ENCODE data around the gene MCCC2.

MCCC2 gene

GRCh38 chr5:71693828-71694427 is 106.8 kb downstream of the MCCC2 start:
- TF ChIP-seq TEAD4 (IDR thresholded peaks at IDR 0.05) = no peak
- TF ChIP-seq EGR1 (IDR thresholded peaks at IDR 0.05) = no peak
- no peak for TF ChIP-seq FOXM1 (IDR thresholded peaks at IDR 0.05; ENCODE audit: borderline replicate concordance, low read depth)
- no peak for TF ChIP-seq TAF1 (IDR thresholded peaks at IDR 0.05; ENCODE audit: low read depth)
- TF ChIP-seq YY1 (IDR thresholded peaks at IDR 0.05; ENCODE audit: low read depth) = no peak
- TF ChIP-seq RAD21 (IDR thresholded peaks at IDR 0.05; ENCODE audit: low read depth) = no peak
- no peak for TF ChIP-seq EP300 (IDR thresholded peaks at IDR 0.05; ENCODE audit: borderline replicate concordance)
- no peak for TF ChIP-seq USF1 (IDR thresholded peaks at IDR 0.05)
- TF ChIP-seq CREB1 (IDR thresholded peaks at IDR 0.05; ENCODE audit: low read depth) = no peak
- TF ChIP-seq MAX (IDR thresholded peaks at IDR 0.05) = no peak
- no peak for TF ChIP-seq NFIC (IDR thresholded peaks at IDR 0.05)
- no peak for TF ChIP-seq ZBTB7A (IDR thresholded peaks at IDR 0.05; ENCODE audit: low read depth)
- no peak for TF ChIP-seq REST (IDR thresholded peaks at IDR 0.05; ENCODE audit: low read depth)
- no peak for TF ChIP-seq TCF12 (IDR thresholded peaks at IDR 0.05; ENCODE audit: low read depth)
- no peak for TF ChIP-seq CEBPB (IDR thresholded peaks at IDR 0.05)

GRCh38 chr5:71695071-71695470 is 107.9 kb downstream of the MCCC2 start:
- TF ChIP-seq NFIC (IDR thresholded peaks at IDR 0.05) = no peak
- TF ChIP-seq USF1 (IDR thresholded peaks at IDR 0.05) = no peak
- TF ChIP-seq TEAD4 (IDR thresholded peaks at IDR 0.05) = no peak
- TF ChIP-seq MAX (IDR thresholded peaks at IDR 0.05) = no peak
- no peak for TF ChIP-seq EP300 (IDR thresholded peaks at IDR 0.05; ENCODE audit: borderline replicate concordance)

- TF ChIP-seq CEBPB (IDR thresholded peaks at IDR 0.05) = no peak
- TF ChIP-seq NFIC (IDR thresholded peaks at IDR 0.05) = no peak
- TF ChIP-seq ZBTB7A (IDR thresholded peaks at IDR 0.05; ENCODE audit: low read depth) = no peak
- TF ChIP-seq RAD21 (IDR thresholded peaks at IDR 0.05; ENCODE audit: low read depth) = no peak
- no peak for TF ChIP-seq EGR1 (IDR thresholded peaks at IDR 0.05)
- no peak for TF ChIP-seq TEAD4 (IDR thresholded peaks at IDR 0.05)
Measured at GRCh38 chr5:71695595-71695994, 108.5 kb downstream of the MCCC2 start.

GRCh38 chr5:71697967-71698366 is 110.8 kb downstream of the MCCC2 start:
- no peak for TF ChIP-seq RAD21 (IDR thresholded peaks at IDR 0.05; ENCODE audit: low read depth)
- TF ChIP-seq CEBPB (IDR thresholded peaks at IDR 0.05) = no peak
- no peak for TF ChIP-seq EGR1 (IDR thresholded peaks at IDR 0.05)
- TF ChIP-seq YY1 (IDR thresholded peaks at IDR 0.05; ENCODE audit: low read depth) = no peak
- TF ChIP-seq TEAD4 (IDR thresholded peaks at IDR 0.05) = no peak
- no peak for TF ChIP-seq MAX (IDR thresholded peaks at IDR 0.05)
- no peak for TF ChIP-seq TAF1 (IDR thresholded peaks at IDR 0.05; ENCODE audit: low read depth)
- TF ChIP-seq USF1 (IDR thresholded peaks at IDR 0.05) = no peak

DNA sequence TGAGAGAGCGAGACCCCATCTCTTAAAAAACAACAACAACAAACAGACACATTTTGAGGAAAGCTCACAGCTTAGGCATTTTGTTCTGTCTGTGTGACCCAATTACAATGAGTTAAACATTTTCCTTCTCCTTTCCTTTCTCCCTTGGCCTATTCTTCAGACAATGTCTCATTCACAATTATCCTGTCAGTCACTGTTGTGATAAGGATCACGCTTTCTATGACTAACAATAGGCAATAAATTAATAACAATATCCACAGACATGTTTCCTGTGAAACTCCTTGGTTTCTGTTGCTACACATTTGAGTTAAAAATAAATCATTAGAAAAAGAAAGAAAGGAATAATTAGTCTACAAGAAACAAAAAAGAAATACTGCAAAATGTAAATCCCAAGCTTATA is 112.1 kb downstream of the MCCC2 start:
- TF ChIP-seq NFIC (IDR thresholded peaks at IDR 0.05) (no peak), EP300 (IDR thresholded peaks at IDR 0.05; ENCODE audit: borderline replicate concordance) (no peak), REST (IDR thresholded peaks at IDR 0.05; ENCODE audit: low read depth) (no peak), YY1 (IDR thresholded peaks at IDR 0.05; ENCODE audit: low read depth) (no peak)

DNA sequence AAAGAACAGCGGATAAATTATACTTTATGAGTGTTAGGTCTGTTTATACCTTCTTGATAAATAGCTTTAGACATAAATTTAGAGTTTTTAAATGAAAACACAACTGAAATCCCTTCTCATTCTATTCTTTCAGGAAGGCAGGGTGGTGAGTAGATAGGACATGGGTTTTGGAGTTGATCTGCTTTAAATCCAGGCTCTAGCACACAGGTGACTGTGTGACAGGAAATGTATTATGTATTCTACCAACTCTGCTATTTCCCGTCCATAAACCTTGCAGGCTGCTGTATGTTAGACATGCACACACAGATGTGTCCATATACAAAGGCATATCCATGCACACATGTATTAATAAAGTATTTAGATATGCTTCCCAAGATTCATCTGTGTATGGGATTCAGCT is 112.6 kb downstream of the MCCC2 start:
- no peak for TF ChIP-seq MAX (IDR thresholded peaks at IDR 0.05)
- TF ChIP-seq REST (IDR thresholded peaks at IDR 0.05; ENCODE audit: low read depth) = no peak
- TF ChIP-seq USF1 (IDR thresholded peaks at IDR 0.05) = no peak
- TF ChIP-seq TCF12 (IDR thresholded peaks at IDR 0.05; ENCODE audit: low read depth) = no peak
- TF ChIP-seq FOXM1 (IDR thresholded peaks at IDR 0.05; ENCODE audit: borderline replicate concordance, low read depth) = no peak
- TF ChIP-seq CREB1 (IDR thresholded peaks at IDR 0.05; ENCODE audit: low read depth) = no peak
- TF ChIP-seq CEBPB (IDR thresholded peaks at IDR 0.05) = no peak
- no peak for TF ChIP-seq EP300 (IDR thresholded peaks at IDR 0.05; ENCODE audit: borderline replicate concordance)
- TF ChIP-seq RAD21 (IDR thresholded peaks at IDR 0.05; ENCODE audit: low read depth) = no peak
- no peak for TF ChIP-seq TAF1 (IDR thresholded peaks at IDR 0.05; ENCODE audit: low read depth)
- TF ChIP-seq ZBTB7A (IDR thresholded peaks at IDR 0.05; ENCODE audit: low read depth) = no peak
- TF ChIP-seq YY1 (IDR thresholded peaks at IDR 0.05; ENCODE audit: low read depth) = no peak
- no peak for TF ChIP-seq NFIC (IDR thresholded peaks at IDR 0.05)
- no peak for TF ChIP-seq TEAD4 (IDR thresholded peaks at IDR 0.05)
- no peak for TF ChIP-seq EGR1 (IDR thresholded peaks at IDR 0.05)
